Suprapubic skin (tissue), 4 donors: ENCODE data around the gene NEUROG1. TPM values are rescaled to one million over a fixed set of nuclear protein-coding genes. Genes with fewer than 3 reads are reported as not detected.
A peak's percentile ranks its signal among the peaks of the same experiment; 100 is the strongest.

Experiments used
- DNase-seq, 2 donors: peaks; one replicate each; pipeline ENCODE4 v3.0.0-alpha.2; 2019; ENCODE audit warnings: low spot score in 2 of 2
- H3K27ac ChIP-seq: fragments of 200-600 bp; sonication (generic); one replicate; pipeline ENCODE4 v1.5.1; 2019
- H3K27me3 ChIP-seq: fragments of 200-600 bp; sonication (generic); one replicate; pipeline ENCODE4 v1.5.1; 2019
- H3K36me3 ChIP-seq: fragments of 200-600 bp; sonication (generic); one replicate; pipeline ENCODE4 v1.5.1; 2019
- H3K4me1 ChIP-seq: fragments of 200-600 bp; sonication (generic); one replicate; pipeline ENCODE4 v1.5.1; 2019
- H3K4me3 ChIP-seq: fragments of 200-600 bp; sonication (generic); one replicate; pipeline ENCODE4 v1.5.1; 2019; ENCODE audit warnings: mild to moderate bottlenecking
- H3K9me3 ChIP-seq: fragments of 200-600 bp; sonication (generic); one replicate; pipeline ENCODE4 v1.5.1; 2019
- EP300 ChIP-seq: sonication (generic); formaldehyde crosslinking; IDR thresholded peaks from one replicate; pipeline ENCODE4 v1.6.1; 2017; ENCODE audit warnings: antibody characterized with exemption
- POLR2A ChIP-seq, 2 donors: fragments of 450-650 bp; IDR thresholded peaks; one replicate each; pipeline ENCODE4 v1.6.1; 2017; ENCODE audit warnings: antibody characterized with exemption in 2 of 2, mild to moderate bottlenecking in 2 of 2, moderate library complexity in 2 of 2
- POLR2AphosphoS5 ChIP-seq, 3 donors: sonication (generic); formaldehyde crosslinking; IDR thresholded peaks; one replicate each; pipeline ENCODE4 v1.6.1; 2017; ENCODE audit warnings: antibody characterized with exemption in 3 of 3
- WGBS: methylation state at CpG from one replicate; pipeline ENCODE4 v1.1.5; 2018; 5-methylcytosine and 5-hydroxymethylcytosine counted together
- total RNA-seq, 4 donors: library from RNA; depleted of rRNA; stranded (reverse); fragments of >200 nt; gene quantifications; one replicate each; pipeline ENCODE4 v1.1.0, GENCODE V29; 2016
- TF ChIP-seq, protein P1 (sequence below), 2 donors: fragments of 200-600 bp in 1 of 2; fragments of 450-650 bp in 1 of 2; sonication (generic) in 1 of 2; IDR thresholded peaks; one replicate each; pipeline ENCODE4 v1.5.1; 2016 to 2019; ENCODE audit warnings: antibody characterized with exemption in 2 of 2, mild to moderate bottlenecking in 1 of 2, moderate library complexity in 1 of 2

Gene NEUROG1
- total RNA-seq, 4 donors from 2014 or later, result not detected

DNA sequence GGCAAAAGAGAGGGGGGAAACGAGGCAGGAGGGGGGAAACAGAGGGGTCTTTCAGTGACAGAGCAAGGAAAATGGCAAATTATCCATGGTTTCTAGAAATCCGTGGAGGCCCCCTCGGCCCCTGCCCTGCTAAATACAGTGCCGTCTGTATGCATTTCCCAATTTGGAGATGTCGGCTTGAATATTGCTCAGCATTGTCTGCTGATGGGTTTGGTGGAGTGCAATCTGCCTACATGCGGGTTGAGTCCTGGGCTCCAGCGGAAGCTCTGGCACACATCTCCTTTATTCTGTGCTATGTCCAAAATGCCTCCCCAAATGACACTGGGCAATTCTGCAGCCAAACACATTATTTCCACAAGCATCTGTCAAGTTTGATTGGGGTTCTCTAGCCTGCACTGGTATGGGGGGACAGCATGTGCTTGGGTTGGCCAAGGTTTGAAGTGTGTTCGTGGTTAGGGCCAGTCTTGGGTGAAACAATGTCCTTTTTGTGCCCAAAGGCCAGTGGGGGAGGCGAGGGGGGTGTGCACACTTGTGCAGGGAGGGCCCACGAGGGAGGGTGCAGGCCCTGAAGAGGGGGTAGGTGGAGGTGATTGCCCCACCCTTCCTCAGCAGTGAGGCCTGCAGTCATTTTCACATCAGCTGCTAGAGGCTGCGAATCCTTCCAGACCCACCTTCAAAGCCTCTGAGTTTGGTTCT, 6.2 kb upstream of the NEUROG1 start:
- TF ChIP-seq POLR2A (IDR thresholded peaks at IDR 0.05) (no peak), POLR2AphosphoS5 (IDR thresholded peaks at IDR 0.05) (no peak)
- no peak overlapping the region for H3K4me3 ChIP-seq
- DNase-seq, result no peak
- no peaks in the 10 kb centered on the region for H3K9me3 ChIP-seq
- H3K27me3 ChIP-seq, result peaks cover 84% of the 10 kb centered on the region
- H3K27ac ChIP-seq, result no peak overlapping the region
- 73% methylated on average over 11 of the region's 11 CpGs for WGBS
- peaks cover 18% of the 10 kb centered on the region for H3K4me1 ChIP-seq
- no peaks in the 10 kb centered on the region for H3K36me3 ChIP-seq

GRCh38 chr5:135539430-135540005, 3.8 kb upstream of the NEUROG1 start:
- Histone ChIP-seq H3K4me1 (peaks cover 30% of the 10 kb centered on the region), H3K36me3 (no peaks in the 10 kb centered on the region), H3K4me3 (no peak overlapping the region), H3K27ac (no peak overlapping the region), H3K27me3 (peaks cover 89% of the 10 kb centered on the region), H3K9me3 (no peaks in the 10 kb centered on the region)
- WGBS, result 63% methylated on average over 4 of the region's 4 CpGs
- DNase-seq, result peak in 1 of 2 donors; percentile 34
- TF ChIP-seq, protein P1, sequence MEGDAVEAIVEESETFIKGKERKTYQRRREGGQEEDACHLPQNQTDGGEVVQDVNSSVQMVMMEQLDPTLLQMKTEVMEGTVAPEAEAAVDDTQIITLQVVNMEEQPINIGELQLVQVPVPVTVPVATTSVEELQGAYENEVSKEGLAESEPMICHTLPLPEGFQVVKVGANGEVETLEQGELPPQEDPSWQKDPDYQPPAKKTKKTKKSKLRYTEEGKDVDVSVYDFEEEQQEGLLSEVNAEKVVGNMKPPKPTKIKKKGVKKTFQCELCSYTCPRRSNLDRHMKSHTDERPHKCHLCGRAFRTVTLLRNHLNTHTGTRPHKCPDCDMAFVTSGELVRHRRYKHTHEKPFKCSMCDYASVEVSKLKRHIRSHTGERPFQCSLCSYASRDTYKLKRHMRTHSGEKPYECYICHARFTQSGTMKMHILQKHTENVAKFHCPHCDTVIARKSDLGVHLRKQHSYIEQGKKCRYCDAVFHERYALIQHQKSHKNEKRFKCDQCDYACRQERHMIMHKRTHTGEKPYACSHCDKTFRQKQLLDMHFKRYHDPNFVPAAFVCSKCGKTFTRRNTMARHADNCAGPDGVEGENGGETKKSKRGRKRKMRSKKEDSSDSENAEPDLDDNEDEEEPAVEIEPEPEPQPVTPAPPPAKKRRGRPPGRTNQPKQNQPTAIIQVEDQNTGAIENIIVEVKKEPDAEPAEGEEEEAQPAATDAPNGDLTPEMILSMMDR (IDR thresholded peaks at IDR 0.05), result no peak
- TF ChIP-seq EP300 (no peak), POLR2AphosphoS5 (IDR thresholded peaks at IDR 0.05) (no peak), POLR2A (IDR thresholded peaks at IDR 0.05) (no peak)

DNA sequence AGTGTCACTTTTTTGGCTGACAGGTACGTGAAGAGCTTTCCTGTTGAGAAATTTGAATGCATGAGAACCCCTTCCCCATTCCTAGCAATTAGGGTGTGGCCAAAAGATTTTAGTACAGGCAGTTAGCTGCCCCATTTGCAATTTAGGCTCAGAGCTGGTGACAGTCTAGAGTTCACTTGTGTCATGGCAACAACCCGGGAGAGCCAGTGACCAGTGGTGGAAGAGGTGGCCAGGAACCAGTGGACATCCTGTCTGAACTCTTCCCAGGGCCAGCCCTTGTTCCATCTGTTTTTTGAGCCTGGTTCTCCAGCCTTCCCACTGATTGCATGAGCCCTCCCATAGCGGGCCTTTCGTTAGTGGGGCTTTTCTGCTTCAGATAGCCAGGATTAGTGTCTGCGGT, 2.5 kb upstream of the NEUROG1 start:
- DNase-seq, result peak in 1 of 2 donors; percentile 38
- Histone ChIP-seq H3K4me1 (peaks cover 17% of the 10 kb centered on the region), H3K27ac (no peak overlapping the region), H3K36me3 (no peaks in the 10 kb centered on the region), H3K9me3 (no peaks in the 10 kb centered on the region), H3K27me3 (peaks cover 89% of the 10 kb centered on the region), H3K4me3 (no peak overlapping the region)
- no peak for TF ChIP-seq POLR2AphosphoS5 (IDR thresholded peaks at IDR 0.05)
- TF ChIP-seq, protein P1 (IDR thresholded peaks at IDR 0.05), result no peak
- no peak for TF ChIP-seq EP300
- no peak for TF ChIP-seq POLR2A (IDR thresholded peaks at IDR 0.05)
- WGBS, result 95% methylated on average over 5 of the region's 5 CpGs

DNA sequence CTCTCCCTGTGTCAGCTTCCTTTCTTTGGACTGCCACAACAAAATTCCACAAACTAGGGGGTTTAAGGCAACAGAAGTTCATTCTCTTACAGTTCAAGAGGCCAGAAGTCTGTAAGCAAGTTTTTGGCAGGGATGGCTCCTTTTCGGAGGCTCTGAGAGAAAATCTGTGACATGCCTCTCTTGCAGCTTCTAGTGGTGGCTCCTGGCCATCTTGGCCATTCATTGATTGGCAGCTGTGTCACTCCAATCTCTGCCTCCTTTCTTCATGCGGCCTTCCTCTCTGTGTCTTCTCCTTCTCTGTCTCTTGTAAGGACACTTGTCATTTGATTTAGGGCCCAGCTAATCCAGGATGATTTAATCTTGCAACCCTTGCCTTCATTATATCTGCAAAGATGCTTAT, 2.0 kb upstream of the NEUROG1 start:
- DNase-seq, result no peak
- Histone ChIP-seq H3K9me3 (no peaks in the 10 kb centered on the region), H3K27me3 (peaks cover 87% of the 10 kb centered on the region), H3K4me3 (no peak overlapping the region), H3K36me3 (no peaks in the 10 kb centered on the region), H3K4me1 (peaks cover 15% of the 10 kb centered on the region), H3K27ac (no peak overlapping the region)
- TF ChIP-seq POLR2AphosphoS5 (IDR thresholded peaks at IDR 0.05) (no peak), EP300 (no peak), POLR2A (IDR thresholded peaks at IDR 0.05) (no peak)
- TF ChIP-seq, protein P1 (IDR thresholded peaks at IDR 0.05), result no peak
- 95% methylated on average over 2 of the region's 2 CpGs for WGBS

DNA sequence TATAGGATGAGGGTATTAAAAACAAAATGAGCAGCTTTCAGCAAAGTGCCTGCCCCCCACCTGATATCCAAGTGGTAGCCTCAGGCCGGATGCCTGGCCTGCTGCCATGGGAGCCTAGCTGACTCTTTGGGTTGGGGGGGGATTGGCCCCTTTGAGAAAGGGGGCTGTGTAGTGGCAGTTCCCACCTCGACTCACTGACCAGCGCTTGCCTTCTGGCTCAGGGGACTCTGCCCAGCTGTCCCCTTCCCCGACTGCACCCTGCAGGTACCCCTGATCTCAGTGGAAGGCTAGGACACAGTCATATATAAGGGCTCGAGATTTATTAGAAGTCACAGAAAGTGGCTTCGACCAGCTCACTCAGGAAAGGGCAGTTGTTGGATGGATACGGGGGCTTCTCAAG, 1.5 kb upstream of the NEUROG1 start:
- Histone ChIP-seq H3K27ac (no peak overlapping the region), H3K27me3 (peaks cover 88% of the 10 kb centered on the region), H3K4me3 (no peak overlapping the region), H3K4me1 (peaks cover 15% of the 10 kb centered on the region), H3K9me3 (no peaks in the 10 kb centered on the region), H3K36me3 (no peaks in the 10 kb centered on the region)
- peak in 1 of 2 donors; percentile 35 for DNase-seq
- TF ChIP-seq POLR2AphosphoS5 (IDR thresholded peaks at IDR 0.05) (no peak), EP300 (no peak), POLR2A (IDR thresholded peaks at IDR 0.05) (no peak)
- TF ChIP-seq, protein P1 (IDR thresholded peaks at IDR 0.05), result no peak
- WGBS, result 67% methylated on average over 7 of the region's 7 CpGs
